Vagina (tissue), 2 donors: ENCODE results near the gene PPRC1. TPM values are rescaled to one million over a fixed set of nuclear protein-coding genes. Genes with fewer than 3 reads are reported as not detected.

ENCODE experiments used
- DNase-seq, 2 donors: peaks; one replicate each; pipeline ENCODE4 v3.0.0-alpha.2; 2017; ENCODE audit errors: extremely low spot score in 2 of 2
- H3K27ac ChIP-seq: fragments of 200-600 bp; sonication (generic); one replicate; pipeline ENCODE4 v1.5.1; 2019
- H3K27me3 ChIP-seq: fragments of 200-600 bp; sonication (generic); one replicate; pipeline ENCODE4 v1.5.1; 2019
- H3K36me3 ChIP-seq, 2 donors: fragments of 200-600 bp; sonication (generic); one replicate each; pipeline ENCODE4 v1.5.1; 2017 to 2019
- H3K4me1 ChIP-seq: fragments of 200-600 bp; sonication (generic); one replicate; pipeline ENCODE4 v1.5.1; 2019
- H3K4me3 ChIP-seq, 2 donors: fragments of 200-600 bp; sonication (generic); 1 replicate in 1 of 2; 2 replicates in 1 of 2; pipeline ENCODE4 v1.5.1; 2016 to 2019
- H3K9me3 ChIP-seq: fragments of 200-600 bp; sonication (generic); one replicate; pipeline ENCODE4 v1.5.1; 2019
- CTCF ChIP-seq, 3 experiments: fragments of 450-650 bp in 2 of 3; fragments of 200-600 bp in 1 of 3; sonication (generic) in 1 of 3; IDR thresholded peaks; one replicate each; pipeline ENCODE4 v1.5.1; 2017 to 2019; ENCODE audit warnings: antibody characterized with exemption in 3 of 3, mild to moderate bottlenecking in 2 of 3, moderate library complexity in 2 of 3
- POLR2A ChIP-seq, 2 donors: fragments of 450-650 bp; IDR thresholded peaks; one replicate each; pipeline ENCODE4 v1.6.1; 2017; ENCODE audit warnings: antibody characterized with exemption in 2 of 2, mild to moderate bottlenecking in 2 of 2, moderate library complexity in 2 of 2
- POLR2AphosphoS5 ChIP-seq, 2 donors: sonication (generic); formaldehyde crosslinking; IDR thresholded peaks; one replicate each; pipeline ENCODE4 v1.9.0; 2017; ENCODE audit warnings: antibody characterized with exemption in 2 of 2, mild to moderate bottlenecking in 2 of 2, low read depth in 1 of 2; ENCODE audit not compliant: insufficient read depth in 1 of 2
- intact Hi-C: fragments of 100-400 bp; cut with DNase I; formaldehyde crosslinking; loops from one replicate; pipeline ENCODE4 v1.15.1; 2023
- total RNA-seq: library from RNA; depleted of rRNA; stranded (reverse); fragments of >200 nt; gene quantifications from one replicate; pipeline ENCODE4 v1.2.3, GENCODE V29; 2016

The PPRC1 gene
- total RNA-seq, 1 donor from 2014 or later, result 29.5 TPM

- no peak for DNase-seq
- Histone ChIP-seq H3K4me1 (peaks cover 10% of the 10 kb centered on the region), H3K27me3 (no peaks in the 10 kb centered on the region), H3K9me3 (no peaks in the 10 kb centered on the region), H3K4me3 (no peak overlapping the region), H3K27ac (no peak overlapping the region), H3K36me3 (peaks cover 20 to 68% of the 10 kb centered on the region in 2 donors)
- TF ChIP-seq POLR2A (IDR thresholded peaks at IDR 0.05) (no peak), POLR2AphosphoS5 (IDR thresholded peaks at IDR 0.05; ENCODE audit: insufficient read depth in 1 of 2, low read depth in 1 of 2) (no peak), CTCF (IDR thresholded peaks at IDR 0.05) (no peak)
- intact Hi-C loops, result no loop called here
These were observed 26.3 kb downstream of the PPRC1 start for GRCh38 chr10:102159051-102159597.

- intact Hi-C loops, result loop anchor here (10.0 kb wide), 1 partner anchor 65 kb away; the partner anchor contains the start of gene ELOVL3
- peaks cover 20 to 68% of the 10 kb centered on the region in 2 donors for H3K36me3 ChIP-seq
- H3K9me3 ChIP-seq, result no peaks in the 10 kb centered on the region
- no peak for DNase-seq
- H3K4me3 ChIP-seq, result no peak overlapping the region
- peaks cover 4% of the 10 kb centered on the region for H3K4me1 ChIP-seq
- H3K27ac ChIP-seq, result no peak overlapping the region
- no peaks in the 10 kb centered on the region for H3K27me3 ChIP-seq
- TF ChIP-seq CTCF (IDR thresholded peaks at IDR 0.05) (no peak), POLR2A (IDR thresholded peaks at IDR 0.05) (no peak), POLR2AphosphoS5 (IDR thresholded peaks at IDR 0.05; ENCODE audit: insufficient read depth in 1 of 2, low read depth in 1 of 2) (no peak)
These were observed 27.0 kb downstream of the PPRC1 start for GRCh38 chr10:102159831-102160230.

GRCh38 chr10:102163342-102163989 lies 30.6 kb downstream of the PPRC1 start:
- no peak overlapping the region for H3K27ac ChIP-seq
- TF ChIP-seq CTCF (IDR thresholded peaks at IDR 0.05) (no peak), POLR2A (IDR thresholded peaks at IDR 0.05) (no peak)
- no peak overlapping the region for H3K4me3 ChIP-seq
- no peak for DNase-seq
- H3K9me3 ChIP-seq, result no peaks in the 10 kb centered on the region
- intact Hi-C loops, result loop anchor here (10.0 kb wide), 1 partner anchor 61 kb away; the partner anchor contains the start of gene ELOVL3
- H3K36me3 ChIP-seq, result peaks cover 20 to 50% of the 10 kb centered on the region in 2 donors
- no peaks in the 10 kb centered on the region for H3K4me1 ChIP-seq
- H3K27me3 ChIP-seq, result no peaks in the 10 kb centered on the region

GRCh38 chr10:102167861-102168260 lies 35.0 kb downstream of the PPRC1 start:
- H3K4me1 ChIP-seq, result peaks cover 13% of the 10 kb centered on the region
- intact Hi-C loops, result loop anchor here (10.0 kb wide), 1 partner anchor 57 kb away; the partner anchor contains the start of gene ELOVL3
- DNase-seq, result no peak
- H3K36me3 ChIP-seq, result peaks cover 0 to 6% of the 10 kb centered on the region in 2 donors
- no peak overlapping the region for H3K4me3 ChIP-seq
- H3K27ac ChIP-seq, result no peak overlapping the region
- H3K27me3 ChIP-seq, result no peaks in the 10 kb centered on the region
- TF ChIP-seq POLR2A (IDR thresholded peaks at IDR 0.05), result no peak
- no peak for TF ChIP-seq CTCF (IDR thresholded peaks at IDR 0.05)
- H3K9me3 ChIP-seq, result no peaks in the 10 kb centered on the region

- DNase-seq, result no peak
- H3K36me3 ChIP-seq, result no peaks in the 10 kb centered on the region
- H3K27me3 ChIP-seq, result no peaks in the 10 kb centered on the region
- no peak overlapping the region for H3K27ac ChIP-seq
- no peaks in the 10 kb centered on the region for H3K9me3 ChIP-seq
- no peak for TF ChIP-seq CTCF (IDR thresholded peaks at IDR 0.05)
- no peak for TF ChIP-seq POLR2AphosphoS5 (IDR thresholded peaks at IDR 0.05; ENCODE audit: insufficient read depth in 1 of 2, low read depth in 1 of 2)
- no peak for TF ChIP-seq POLR2A (IDR thresholded peaks at IDR 0.05)
- peaks cover 13% of the 10 kb centered on the region for H3K4me1 ChIP-seq
- no peak overlapping the region for H3K4me3 ChIP-seq
- intact Hi-C loops, result no loop called here
These were observed 37.8 kb downstream of the PPRC1 start for GRCh38 chr10:102170602-102171001.
